EH (cell line): ENCODE measurements around the gene PEF1.

Experiments used
- DNase-seq: peaks from one replicate; pipeline ENCODE4 v3.0.0-alpha.2; 2015; ENCODE audit warnings: low read depth

PEF1 gene

GRCh38 chr1:31671147-31671546 lies 26.5 kb upstream of the PEF1 start:
- DNase-seq: no peak

DNA sequence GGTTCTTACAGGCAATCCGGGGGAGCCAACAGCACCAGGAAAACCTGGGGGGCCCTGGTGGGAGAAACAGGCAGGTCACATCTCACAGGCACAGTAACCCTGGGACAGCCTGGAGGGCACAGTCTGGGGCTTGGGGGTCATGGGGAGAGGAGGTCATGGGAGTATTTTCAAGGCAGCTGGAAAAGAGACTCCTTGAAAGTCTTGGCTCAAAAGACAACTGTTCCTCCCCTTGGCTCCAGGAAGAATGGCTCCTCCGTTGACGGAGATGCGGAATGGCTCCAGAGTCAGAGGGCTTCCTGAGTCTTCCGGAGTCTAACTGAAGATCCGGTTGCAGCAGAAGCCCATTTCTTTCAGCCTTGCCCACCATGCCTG lies 25.9 kb upstream of the PEF1 start:
- no peak for DNase-seq

GRCh38 chr1:31669786-31670592 lies 25.3 kb upstream of the PEF1 start:
- peak; percentile 17 for DNase-seq

GRCh38 chr1:31669433-31669785 lies 24.7 kb upstream of the PEF1 start:
- DNase-seq: no peak

DNA sequence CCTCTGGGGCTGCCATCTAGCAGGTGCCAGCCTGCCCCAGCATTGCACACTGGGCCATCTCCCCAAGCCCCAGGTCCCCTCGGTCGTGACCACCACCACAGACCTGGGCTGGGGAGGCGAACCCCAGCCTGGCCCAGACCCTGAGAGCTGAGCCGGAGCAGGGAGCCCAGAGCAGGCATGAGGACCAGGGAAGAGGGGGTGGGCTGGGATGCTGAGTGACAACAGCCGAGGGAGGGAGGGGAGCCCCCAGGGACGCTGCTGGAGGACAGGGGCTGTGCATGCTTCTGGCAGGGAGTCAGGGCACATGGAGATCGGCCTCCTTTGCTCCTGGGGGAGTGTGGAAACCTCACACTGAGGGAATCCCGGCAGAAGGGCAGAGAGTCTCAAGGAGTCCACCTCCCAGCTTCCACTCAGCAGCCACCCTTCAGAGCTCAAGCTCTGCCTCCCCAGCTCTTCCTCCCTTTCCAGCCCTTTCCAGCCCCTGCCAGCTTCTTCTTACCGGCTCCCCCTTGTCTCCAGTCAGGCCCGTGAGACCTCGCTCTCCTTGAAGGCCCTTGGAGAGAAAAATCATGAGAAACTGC lies 23.7 kb upstream of the PEF1 start:
- no peak for DNase-seq

- DNase-seq: no peak
Observed at GRCh38 chr1:31667065-31667785, 22.5 kb upstream of the PEF1 start.

GRCh38 chr1:31666263-31666963 lies 21.7 kb upstream of the PEF1 start:
- peak; percentile 43 for DNase-seq

DNA sequence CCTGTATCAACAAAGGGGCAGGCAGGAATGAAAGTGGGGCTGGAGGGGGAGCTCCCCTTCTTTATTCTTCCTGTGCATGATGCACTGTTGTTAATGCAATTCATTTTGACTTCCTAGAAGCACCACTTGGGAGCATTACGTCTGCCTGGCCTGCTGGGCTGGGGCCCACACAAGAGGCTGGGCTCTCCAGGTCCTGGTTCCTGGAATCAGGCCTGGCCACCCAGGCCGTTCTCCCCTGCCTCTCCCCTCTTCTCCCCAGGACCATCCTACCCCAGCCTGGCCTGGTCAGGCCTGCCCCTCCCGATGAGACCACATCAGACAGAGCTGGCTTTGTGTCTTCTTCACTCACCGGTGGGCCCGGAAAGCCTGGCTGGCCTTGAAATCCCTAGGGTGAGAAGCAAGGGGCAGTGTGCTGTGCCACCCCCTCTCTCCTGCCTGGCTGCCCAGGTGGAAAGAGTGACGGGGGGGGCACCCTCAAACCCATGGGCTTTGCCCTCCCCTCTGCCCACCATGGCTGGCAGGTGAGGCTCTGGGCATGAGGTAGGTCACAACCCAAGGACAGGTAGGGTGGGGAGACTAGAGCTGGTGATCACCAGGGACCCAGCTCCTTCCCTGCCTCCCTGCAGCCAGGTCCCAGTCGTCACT lies 20.7 kb upstream of the PEF1 start:
- no peak for DNase-seq

GRCh38 chr1:31664528-31664927 lies 19.9 kb upstream of the PEF1 start:
- DNase-seq: no peak

DNA sequence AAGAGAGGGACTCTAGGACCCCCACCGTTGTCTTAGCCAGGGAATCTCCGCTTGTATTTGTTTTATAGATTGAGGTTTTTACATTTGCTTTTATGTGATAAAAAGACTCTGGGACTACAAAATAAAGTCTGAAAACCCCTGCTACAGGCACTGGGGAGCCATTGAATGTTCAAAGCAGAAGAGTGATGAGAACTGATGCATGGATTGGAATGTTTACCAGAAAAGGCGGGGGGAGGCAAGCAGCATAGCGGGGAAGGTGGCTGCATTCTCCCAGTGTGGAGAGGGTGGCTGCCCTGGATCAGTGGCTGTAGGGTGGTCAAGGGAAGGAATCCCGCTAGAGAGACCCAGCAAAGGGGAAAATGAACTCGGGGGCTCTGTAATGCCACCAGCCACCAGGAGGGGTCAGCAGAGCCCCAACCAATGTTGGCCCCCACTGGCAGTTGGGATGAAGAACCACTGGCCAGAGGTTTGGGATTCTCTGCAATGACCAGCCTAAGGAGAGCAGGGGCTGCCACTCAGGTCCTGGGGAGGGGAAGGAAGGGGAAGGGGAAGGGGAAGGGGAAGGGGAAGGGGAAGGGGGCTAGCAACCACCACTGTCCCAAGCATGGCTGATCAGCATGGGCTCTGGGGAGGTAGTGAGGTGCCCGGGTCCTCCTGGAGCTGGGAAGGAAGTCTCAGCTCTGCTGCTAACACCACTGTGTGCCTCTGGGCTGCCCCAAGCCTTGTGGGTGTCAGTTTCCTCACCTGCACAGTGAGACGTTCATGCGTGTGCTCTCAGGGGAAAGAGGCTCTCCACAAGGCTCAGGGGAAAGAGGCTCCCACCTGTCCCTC lies 19.2 kb upstream of the PEF1 start:
- peak; percentile 61 for DNase-seq

DNA sequence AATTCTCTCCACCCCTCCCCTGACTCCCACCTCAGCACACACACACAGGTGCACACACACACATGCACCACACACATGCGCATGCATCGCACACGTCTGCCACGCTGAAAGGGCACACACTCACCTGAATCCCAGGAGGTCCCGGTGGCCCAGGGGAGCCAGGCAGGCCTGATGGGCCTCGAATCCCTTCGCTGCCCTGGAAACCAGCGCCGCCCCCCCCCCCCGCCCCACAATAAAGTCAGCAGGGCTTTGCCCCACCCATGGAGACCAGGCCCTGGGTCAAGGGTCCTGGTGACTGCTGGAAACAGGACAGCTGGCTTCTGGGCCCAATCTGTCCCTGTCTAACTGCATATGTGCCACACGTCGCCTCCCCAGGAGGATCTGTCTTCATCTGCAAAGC lies 17.8 kb upstream of the PEF1 start:
- DNase-seq: no peak

- no peak for DNase-seq
Observed at GRCh38 chr1:31661856-31662255, 17.2 kb upstream of the PEF1 start.

GRCh38 chr1:31660871-31661455 lies 16.3 kb upstream of the PEF1 start:
- no peak for DNase-seq

- DNase-seq: no peak
Observed at GRCh38 chr1:31659889-31660288, 15.2 kb upstream of the PEF1 start.

- peak; percentile 16 for DNase-seq
Observed at GRCh38 chr1:31658721-31659120, 14.0 kb upstream of the PEF1 start.

DNA sequence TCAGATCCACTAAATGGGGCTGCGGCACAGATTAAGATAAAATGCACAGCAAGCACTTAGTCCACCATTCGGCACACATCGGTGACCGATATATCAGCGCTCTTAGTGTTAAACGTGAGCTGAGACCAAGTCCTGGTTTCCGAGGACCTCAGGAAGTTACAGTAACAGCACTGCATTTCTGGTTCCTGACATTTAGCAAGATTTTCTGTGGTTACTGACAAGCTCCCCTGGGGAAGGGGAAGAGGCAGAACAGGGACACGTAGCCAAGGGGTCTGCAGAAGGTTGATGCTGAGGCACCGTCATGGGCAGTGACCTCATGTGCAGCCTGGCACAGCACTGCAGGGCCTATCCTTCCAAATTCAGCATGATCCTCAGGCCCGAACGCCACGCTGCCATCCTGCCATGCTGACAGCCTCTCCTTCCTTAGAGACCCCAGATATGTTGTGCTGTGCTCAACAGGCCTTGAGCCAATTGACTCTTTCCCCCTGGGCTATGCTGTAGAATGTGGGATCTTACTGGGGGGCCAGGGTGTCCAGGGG lies 13.4 kb upstream of the PEF1 start:
- no peak for DNase-seq

- no peak for DNase-seq
Observed at GRCh38 chr1:31657020-31657804, 12.5 kb upstream of the PEF1 start.

DNA sequence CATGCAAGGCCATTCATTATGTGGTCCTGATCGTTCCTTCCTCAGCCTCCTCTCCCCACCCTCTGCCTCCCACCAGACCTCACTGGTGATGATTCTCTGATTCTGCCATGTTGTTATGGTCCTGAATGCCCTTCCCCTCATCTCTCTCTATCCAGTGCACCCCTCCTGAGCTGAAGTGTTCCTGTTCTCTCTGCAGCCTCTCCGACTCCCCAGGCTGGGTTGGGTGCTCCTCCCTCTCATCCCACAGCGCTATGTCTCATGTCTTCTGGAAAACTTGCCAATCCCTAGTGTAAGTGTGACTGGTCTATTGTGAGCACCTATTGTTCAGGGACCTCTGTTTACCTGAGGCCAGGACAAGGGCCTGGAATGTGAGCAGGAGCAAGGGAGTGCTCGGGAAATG lies 11.1 kb upstream of the PEF1 start:
- no peak for DNase-seq

DNA sequence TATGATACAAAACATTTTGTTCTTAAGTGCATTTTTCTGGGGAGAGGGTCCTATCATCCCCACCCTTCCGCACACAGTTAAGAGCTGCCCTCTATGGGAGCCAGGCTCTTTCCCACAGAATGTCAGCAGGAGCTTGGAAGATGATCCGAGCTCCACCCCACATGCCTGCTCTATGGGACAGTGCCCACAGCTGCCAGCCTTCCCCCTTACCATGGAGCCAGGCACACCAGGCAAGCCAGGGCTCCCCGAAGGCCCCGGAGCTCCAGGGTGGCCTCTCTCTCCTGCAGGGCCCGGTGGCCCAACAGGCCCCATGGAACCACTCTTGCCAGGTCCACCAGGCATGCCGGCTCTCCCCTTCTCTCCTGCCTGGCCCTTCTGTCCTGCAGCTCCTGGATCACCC lies 10.4 kb upstream of the PEF1 start:
- no peak for DNase-seq

DNA sequence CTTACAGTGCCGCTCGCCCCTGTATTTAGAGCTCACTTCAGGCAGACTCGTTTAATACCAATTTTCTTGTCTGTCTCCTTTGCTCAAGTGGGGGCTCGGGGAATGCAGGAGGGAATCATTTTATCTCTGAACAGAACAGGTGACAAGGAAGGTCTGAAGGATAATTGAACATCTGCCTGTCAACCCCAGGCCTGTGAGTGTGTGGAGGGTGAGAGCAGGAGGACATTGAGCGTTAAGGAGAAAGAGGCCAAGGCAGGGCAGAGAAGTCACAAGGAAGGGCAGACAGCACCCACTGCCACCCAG lies 9.7 kb upstream of the PEF1 start:
- no peak for DNase-seq
